GM20431 (cell line): ENCODE results near the gene LRRC3.

ENCODE experiments used
- in situ Hi-C: fragments of 300-500 bp; cut with MseI, MboI; formaldehyde crosslinking; loops from one replicate; pipeline ENCODE4 v1.15.0; 2020; ENCODE audit warnings: low sequenced_read_pairs; ENCODE audit not compliant: unreplicated experiment

Gene LRRC3

DNA sequence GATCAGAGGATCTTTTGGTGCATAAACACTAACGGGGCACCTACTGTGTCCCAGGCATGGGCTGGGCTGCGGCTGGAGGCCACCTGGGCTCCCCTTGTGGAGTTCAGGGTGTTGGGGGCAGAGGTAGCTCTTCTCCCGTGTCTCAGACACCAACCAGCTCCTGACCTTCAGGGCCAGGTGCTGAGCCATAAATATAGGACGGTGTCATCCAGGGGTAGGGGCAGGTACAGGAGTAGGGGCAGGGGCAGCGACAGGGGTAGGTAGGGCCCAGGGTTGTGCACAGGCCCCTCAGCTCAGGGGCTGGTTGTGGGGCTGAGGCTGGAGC is 18.0 kb upstream of the LRRC3 start:
- in situ Hi-C loops: loop anchor here (25.0 kb wide), 1 partner anchor 100 kb away; the partner anchor contains the start of gene CFAP410

DNA sequence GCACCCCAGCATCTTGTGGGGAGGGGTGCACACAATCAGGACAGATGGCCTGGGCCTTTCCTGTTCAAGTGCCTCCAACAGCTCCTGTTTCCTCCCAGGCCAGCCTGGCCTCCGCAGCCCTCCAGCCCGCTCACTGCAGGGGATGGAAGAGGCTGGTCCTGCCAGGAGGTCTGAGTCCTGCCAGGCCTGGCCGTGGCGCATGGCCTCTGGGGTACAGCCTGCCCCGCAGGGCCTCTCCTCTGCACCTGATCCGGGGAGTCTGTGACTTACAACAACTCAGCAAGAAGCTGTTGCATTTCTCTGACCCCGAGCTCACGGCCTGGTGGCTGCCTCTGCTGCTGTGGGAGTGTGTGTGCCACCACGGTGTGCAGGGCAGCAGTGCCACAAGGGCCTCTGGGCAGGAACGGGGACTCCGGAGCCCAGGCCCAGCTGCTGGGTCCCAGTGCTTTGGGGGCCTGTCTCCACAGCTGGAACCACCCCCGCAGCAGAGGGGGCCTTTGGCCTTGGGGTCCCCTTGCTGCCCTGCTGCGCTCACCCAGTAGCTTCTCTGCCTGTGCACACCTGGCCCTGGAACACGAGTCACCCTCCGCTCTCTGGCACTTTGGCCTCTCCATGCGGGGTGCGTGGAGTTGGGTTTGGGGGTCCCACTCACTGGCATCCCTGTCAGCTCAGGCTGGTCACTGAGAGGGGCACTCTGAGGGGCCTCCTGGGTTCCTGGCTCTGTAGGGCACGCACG is 17.4 kb upstream of the LRRC3 start:
- in situ Hi-C loops: loop anchor here (25.0 kb wide), 1 partner anchor 101 kb away; the partner anchor contains the start of gene CFAP410

DNA sequence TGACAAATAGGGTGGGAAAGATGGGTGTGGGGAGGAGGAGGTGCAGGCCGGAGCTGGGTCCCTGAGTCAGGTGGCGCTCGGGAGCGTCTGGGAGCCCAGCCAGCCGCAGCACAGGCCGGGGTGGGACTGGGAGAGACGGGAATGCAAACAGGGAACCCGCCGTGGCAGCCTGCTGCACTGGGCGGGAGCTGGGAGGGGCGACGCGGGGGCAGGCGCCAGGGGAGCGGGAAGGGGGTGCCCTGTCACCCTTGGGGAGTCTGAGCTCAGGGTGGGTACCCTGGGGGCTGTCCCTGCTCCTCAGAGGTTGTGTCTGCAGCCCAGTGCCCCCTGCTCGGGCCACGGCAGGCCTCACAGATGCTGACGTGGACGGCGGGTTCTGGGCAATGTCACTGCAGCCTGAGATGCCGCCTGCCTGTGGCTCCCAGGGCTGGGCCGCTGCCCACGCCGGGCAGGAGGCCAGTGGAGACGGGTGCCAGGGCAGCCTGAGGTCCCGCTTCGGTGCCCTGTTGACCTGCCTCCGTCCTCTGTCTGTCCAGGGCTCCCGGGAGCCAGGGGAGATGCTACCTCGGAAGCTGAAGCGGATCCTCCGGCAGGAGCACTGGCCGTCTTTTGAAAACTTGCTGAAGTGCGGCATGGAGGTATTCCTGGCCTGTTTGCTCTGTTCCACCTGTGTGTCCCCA is 16.6 kb upstream of the LRRC3 start:
- in situ Hi-C loops: loop anchor here (25.0 kb wide), 1 partner anchor 101 kb away; the partner anchor contains the start of gene CFAP410

DNA sequence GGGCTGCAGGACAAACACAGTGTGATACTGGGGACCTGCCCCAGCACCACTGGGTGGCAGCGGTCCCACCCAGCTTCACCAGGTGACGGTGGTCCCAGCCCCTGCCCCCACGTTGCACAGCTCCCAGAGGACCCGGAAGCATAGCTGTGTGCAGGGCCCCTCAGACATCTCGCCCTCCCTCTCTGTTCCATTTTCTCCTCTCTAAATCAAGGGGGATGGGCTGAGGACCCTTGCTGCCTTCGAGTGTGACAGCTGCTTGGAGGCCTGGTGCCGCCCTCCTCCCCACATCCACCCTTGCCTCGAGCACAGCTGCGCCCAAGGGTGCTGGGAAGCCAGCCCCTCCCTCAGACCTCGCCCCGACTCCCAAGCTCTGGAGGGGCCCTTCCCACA is 16.1 kb upstream of the LRRC3 start:
- in situ Hi-C loops: loop anchor here (25.0 kb wide), 1 partner anchor 102 kb away; the partner anchor contains the start of gene CFAP410

DNA sequence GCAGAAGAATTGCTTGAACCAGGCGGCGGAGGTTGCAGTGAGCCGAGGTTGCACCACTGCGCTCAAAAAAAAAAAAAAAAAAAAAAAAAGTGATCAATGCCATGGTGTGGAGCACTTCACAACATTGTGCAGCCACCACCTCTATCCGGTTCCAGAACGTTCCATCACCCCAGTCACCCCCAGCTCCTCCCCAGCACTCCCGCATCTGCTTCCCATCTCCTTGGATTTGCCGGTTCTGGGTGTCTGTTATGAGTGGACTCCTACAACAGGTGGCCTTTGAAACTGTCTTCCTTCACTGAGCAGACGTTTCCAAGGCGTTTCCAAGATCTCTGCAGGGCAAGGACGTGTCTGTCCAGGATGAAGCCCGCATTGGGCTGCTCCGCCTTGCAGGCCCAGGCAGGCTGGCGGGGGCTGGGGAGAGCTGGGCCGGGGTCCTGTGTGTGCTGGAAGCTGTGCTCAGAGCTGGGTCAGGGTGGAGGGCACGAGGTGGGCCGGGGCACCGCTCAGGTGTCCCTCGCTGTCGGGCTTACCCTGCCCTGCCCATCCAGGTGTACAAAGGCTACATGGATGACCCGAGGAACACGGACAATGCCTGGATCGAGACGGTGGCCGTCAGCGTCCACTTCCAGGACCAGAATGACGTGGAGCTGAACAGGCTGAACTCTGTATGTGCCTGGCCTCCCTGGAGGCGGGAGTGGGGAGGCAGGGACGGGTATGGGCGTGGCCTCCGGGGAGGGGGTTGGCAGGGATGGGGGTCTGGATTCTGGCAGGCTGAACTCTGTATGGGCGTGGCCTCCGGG is 14.9 kb upstream of the LRRC3 start:
- in situ Hi-C loops: loop anchor here (25.0 kb wide), 1 partner anchor 103 kb away; the partner anchor contains the start of gene CFAP410

DNA sequence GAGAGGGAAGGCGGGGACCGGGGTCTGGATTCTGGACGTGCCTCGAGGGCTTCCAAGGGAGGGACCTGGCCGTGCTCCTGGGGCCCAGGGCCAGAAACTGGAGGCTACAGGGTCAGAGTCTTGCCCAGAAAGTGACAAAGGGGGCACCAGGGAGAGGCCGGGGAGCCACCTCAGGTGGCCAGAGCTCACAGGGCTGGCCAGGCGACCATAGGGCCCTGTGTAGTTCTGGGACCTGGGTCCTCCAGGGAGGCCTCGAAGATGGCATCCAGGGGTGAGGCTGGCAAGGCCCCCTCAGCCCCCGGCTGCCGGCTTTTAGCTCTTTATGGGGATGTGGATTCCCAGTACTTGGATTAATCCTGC is 14.3 kb upstream of the LRRC3 start:
- in situ Hi-C loops: loop anchor here (25.0 kb wide), 1 partner anchor 104 kb away; the partner anchor contains the start of gene CFAP410

DNA sequence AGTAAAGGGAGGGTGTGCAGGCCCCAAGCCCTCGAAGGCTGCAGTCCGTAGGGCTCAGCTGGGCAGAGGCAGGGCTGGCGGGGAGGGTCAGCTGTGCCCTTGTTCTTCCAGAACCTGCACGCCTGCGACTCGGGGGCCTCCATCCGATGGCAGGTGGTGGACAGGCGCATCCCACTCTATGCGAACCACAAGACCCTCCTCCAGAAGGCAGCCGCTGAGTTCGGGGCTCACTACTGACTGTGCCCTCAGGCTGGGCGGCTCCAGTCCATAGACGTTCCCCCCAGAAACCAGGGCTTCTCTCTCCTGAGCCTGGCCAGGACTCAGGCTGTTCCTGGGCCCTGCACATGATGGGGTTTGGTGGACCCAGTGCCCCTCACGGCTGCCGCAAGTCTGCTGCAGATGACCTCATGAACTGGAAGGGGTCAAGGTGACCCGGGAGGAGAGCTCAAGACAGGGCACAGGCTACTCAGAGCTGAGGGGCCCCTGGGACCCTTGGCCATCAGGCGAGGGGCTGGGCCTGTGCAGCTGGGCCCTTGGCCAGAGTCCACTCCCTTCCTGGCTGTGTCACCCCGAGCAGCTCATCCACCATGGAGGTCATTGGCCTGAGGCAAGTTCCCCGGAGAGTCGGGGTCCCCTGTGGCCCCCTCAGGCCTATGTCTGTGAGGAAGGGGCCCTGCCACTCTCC is 13.6 kb upstream of the LRRC3 start:
- in situ Hi-C loops: loop anchor here (25.0 kb wide), 1 partner anchor 104 kb away; the partner anchor contains the start of gene CFAP410

DNA sequence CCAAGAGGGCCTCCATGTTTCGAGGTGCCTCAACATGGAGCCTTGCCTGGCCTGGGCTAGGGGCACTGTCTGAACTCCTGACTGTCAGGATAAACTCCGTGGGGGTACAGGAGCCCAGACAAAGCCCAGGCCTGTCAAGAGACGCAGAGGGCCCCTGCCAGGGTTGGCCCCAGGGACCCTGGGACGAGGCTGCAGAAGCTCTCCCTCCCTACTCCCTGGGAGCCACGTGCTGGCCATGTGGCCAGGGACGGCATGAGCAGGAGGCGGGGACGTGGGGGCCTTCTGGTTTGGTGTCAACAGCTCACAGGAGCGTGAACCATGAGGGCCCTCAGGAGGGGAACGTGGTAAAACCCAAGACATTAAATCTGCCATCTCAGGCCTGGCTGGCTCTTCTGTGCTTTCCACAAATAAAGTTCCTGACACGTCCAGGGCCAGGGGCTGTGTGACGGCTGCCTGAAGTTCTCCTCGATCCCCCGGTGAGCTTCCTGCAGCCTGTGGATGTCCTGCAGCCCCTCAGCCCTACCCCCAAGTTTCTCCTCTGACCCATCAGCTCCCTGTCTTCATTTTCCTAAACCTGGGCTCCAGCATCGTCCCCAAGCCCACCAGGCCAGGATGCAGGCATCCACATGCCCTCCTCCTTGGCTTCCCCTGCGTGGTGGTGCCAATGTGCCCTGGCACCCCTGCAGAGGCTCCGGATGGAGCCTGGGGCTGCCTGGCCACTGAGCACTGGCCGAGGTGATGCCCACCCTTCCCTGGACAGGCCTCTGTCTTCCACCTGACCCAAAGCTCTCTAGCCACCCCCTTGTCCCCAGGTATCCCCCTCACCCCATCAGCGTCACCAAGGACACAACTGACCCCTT is 12.8 kb upstream of the LRRC3 start:
- in situ Hi-C loops: loop anchor here (25.0 kb wide), 1 partner anchor 105 kb away; the partner anchor contains the start of gene CFAP410

DNA sequence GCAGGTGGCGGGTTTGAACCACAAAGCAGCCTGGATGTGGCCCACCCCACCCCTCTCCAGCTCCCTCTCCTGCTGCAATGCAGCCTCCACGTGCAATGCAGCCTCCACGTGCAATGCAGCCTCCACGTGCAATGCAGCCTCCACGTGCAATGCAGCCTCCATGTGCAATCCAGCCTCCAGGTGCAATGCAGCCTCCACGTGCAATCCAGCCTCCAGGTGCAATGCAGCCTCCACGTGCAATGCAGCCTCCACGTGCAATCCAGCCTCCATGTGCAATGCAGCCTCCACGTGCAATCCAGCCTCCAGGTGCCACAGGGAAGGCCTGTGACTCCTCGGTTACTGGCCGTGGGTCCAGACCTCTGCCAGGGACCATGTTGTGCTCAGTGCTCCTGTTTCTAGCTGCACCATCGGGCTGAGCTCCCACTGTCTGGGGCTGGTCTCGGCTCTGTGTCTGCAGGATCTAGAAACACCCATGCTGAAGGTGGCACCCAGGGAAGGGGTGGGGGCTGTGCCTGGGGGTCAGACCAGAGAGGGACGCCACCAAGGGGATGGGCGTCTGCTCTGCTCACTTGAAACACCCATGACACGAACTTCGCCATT is 11.9 kb upstream of the LRRC3 start:
- in situ Hi-C loops: loop anchor here (25.0 kb wide), 1 partner anchor 106 kb away; the partner anchor contains the start of gene CFAP410

DNA sequence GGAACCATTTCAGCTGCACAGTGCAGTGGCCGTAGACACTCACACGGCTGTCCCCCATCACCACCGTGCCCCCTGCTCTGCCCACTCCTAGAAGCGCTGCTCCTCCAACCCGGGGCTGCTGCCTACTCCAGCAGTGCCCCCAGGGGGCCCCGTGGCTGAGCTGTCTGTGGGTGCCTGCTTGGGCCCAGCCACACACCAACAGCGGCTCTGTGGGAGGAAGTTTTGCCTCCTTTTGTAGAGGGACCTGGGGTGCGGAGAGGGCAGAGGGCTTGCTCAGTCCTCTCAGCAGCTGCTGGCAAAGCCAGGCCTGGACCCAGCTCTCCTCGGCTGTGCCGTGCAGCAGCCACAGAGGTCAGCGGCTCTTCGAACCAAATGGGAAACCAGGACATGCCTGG is 11.4 kb upstream of the LRRC3 start:
- in situ Hi-C loops: loop anchor here (25.0 kb wide), 1 partner anchor 107 kb away; the partner anchor contains the start of gene CFAP410

DNA sequence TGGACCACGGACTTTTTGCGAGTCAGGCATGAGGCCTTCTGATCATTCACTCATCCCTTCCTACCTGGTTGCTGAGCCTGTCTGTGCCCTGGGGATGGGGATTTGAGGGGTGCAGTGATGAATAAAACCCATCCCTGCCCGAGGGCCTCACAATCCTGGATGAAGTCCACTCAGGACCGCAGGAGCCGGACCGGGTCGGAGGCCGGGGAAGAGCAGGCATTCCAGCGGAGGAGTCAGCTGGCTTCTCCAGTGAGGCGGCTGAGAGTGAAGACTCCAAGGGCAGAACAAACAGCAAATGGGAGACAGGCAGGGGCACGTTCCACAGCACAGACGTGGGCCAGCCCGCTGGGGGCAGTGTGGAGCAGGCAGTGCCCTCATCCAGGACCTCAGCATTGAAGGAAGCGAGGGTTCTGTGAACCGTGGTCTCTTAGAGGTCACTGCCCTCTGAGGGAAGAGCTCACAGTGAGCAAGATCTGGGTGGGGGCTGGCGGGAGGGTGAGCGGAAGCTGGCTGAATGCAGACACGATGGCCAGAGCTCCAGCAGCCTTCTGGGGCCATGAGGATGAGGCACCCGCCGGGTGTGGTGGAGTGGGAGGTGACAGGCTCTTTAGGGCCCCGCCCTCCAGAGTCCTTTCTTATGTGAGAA is 10.9 kb upstream of the LRRC3 start:
- in situ Hi-C loops: loop anchor here (25.0 kb wide), 1 partner anchor 107 kb away; the partner anchor contains the start of gene CFAP410

DNA sequence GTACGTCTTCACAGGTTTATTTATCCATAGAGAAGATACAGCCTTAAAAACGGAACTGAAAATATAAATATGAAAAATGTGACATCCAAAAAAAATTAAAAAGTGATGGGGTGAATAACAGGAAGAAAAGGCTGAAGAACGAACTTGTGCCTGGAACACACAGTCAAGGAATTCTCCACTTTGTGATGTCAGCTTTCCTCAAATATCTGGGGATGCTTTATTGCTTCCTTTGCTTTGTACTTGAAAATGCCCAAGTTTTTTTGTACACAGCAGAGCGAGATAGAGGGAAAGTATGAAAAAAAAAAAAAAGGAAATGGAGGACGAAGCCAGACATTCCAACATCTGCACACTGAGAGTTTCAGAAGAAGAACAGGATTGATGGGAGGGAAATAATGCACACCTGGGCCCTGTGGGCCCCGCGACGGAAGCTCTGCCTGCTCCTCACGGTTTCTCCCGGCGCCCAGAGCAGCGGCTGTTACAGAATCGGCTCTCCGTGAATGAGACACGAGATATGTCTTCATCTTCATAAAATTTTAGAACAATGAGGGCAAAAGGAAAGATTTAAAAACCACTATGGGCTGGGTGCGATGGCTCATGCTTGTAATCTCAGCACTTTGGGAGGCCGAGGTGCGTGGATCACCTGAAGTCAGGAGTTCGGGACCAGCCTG is 10.0 kb upstream of the LRRC3 start:
- in situ Hi-C loops: loop anchor here (25.0 kb wide), 1 partner anchor 108 kb away; the partner anchor contains the start of gene CFAP410

DNA sequence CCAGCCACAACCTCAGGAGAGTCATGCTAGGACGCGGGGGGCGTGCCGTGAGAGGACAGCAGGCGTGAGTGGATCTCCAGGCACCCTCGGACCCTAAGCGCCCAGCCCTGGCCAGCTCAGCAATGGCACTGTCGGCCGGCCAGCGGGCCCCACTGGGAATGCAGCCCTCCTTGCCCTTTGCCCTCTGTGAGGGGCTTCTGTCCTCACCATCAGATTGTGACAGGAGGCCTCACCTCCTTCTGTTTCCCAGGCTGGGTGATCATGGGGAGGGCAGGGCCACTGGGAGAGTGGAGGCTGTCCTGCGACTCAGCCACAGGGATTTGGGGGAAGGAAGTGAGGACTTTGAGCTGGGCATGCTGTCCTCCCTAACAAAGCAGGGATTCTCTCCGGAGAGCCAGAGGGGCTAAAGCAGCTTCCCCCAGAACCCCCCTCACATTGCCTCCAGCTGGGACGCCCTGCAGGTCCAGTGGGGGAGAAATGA is 6.6 kb upstream of the LRRC3 start:
- in situ Hi-C loops: loop anchor here (25.0 kb wide), 1 partner anchor 111 kb away; the partner anchor contains the start of gene CFAP410

DNA sequence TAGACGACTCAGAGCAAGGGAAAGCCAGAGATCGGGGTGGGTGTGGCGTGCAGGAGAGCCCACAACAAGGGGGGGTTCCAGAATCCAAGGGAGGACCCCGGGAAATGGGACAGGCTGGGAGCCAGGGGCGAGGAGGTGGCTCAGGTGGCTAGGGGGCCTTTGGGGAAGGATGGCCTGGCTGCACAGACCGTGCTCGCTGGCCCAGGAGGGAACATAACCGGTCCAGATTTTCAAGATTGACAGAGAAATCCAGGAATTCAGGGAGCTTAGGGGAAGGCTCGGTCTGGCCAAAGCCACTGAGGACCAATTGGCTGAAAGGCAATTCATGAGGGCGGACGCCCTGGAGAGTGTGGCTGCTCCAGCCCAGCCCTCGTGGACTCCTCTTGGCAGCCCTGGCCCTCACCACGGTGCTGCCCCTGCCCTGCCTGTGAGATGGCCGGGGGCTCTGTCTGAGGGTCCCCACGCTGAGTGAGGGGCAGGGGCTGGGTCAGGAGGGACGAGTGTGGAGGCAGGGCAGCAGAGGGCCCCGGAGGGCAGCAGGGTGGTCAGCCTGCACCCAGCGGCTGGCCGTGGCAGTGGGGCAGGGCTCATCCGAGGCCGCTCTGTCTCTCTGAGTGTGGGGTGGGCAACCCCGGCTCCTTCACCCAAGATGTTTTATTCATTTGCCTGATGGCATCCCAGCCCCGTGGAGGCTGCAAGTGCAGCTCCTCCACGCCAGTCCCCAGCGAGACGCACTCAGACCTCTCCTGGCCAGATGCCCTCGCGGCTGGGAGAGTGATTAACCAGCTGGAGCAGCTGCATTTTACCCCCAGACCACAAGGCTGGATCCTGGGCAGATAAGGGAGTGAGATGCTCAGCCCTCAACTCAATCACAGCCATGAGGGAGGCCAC is 5.6 kb upstream of the LRRC3 start:
- in situ Hi-C loops: loop anchor here (25.0 kb wide), 1 partner anchor 112 kb away; the partner anchor contains the start of gene CFAP410

DNA sequence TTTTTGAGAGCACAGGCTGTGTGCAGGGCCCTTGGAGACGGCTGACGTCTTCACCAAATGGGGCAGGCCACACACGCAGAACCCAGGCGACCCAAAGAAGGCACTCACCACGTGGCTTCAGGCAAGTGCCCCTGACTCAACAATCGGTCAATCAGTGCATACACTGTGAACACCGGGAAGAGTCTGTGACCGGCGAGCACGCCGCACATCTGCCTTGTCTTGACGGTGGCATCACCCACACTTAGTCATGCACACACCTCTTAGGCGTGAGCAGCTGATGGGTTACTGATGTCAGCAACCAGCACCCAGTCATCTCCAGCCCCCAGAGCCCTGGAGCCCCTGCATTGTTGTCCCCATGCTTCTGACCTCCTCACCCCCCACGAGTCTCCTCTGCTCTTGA is 4.9 kb upstream of the LRRC3 start:
- in situ Hi-C loops: no loop called here

DNA sequence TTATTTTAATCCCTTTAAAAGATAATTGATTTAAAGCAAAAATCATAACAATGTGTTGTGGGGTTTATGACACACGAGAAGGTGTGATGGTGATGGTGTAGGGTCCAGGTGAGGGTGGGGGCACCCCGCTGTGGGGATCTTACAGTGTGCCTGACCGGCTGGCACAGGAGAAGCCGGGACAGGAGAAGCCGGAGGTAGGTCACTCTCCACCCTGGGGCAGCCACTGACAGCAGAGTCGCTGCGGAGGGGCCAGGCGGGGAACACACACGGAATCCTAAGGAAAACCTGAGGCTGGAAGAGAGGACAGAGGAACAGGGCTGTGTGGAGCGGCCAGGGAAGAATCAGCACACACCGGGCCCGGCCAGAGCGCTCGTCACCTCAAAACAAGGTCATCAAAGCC is 4.3 kb upstream of the LRRC3 start:
- in situ Hi-C loops: no loop called here
